Measurements from ENCODE around the gene DYNLT4.

DNA sequence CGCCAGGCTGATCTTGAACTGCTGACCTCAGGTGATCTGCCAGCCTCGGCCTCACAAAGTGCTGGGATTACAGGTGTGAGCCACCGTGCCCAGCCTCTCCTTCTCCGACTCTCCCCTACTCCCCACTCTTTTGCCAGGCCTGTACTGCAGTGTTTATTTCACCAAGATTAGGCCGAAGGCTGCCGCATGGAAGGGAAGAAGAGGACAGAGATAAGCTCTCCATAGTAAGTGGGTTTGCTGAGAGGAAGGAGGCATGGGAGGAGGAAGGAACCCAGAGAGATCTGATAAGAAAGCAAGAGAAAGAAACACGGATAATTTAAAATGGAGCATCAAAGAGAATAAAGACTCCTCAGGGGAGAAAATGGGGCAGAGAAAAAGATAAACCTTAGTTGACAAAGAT is 27.2 kb upstream of the DYNLT4 start:
- no peak for TF ChIP-seq EZH2 (IDR thresholded peaks at IDR 0.05; ENCODE audit: low read length)
- TF ChIP-seq, protein P1, sequence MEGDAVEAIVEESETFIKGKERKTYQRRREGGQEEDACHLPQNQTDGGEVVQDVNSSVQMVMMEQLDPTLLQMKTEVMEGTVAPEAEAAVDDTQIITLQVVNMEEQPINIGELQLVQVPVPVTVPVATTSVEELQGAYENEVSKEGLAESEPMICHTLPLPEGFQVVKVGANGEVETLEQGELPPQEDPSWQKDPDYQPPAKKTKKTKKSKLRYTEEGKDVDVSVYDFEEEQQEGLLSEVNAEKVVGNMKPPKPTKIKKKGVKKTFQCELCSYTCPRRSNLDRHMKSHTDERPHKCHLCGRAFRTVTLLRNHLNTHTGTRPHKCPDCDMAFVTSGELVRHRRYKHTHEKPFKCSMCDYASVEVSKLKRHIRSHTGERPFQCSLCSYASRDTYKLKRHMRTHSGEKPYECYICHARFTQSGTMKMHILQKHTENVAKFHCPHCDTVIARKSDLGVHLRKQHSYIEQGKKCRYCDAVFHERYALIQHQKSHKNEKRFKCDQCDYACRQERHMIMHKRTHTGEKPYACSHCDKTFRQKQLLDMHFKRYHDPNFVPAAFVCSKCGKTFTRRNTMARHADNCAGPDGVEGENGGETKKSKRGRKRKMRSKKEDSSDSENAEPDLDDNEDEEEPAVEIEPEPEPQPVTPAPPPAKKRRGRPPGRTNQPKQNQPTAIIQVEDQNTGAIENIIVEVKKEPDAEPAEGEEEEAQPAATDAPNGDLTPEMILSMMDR (optimal IDR thresholded peaks at IDR 0.05 in 1 of 3, IDR thresholded peaks at IDR 0.05 in 1 of 3, conservative IDR thresholded peaks at IDR 0.05 in 1 of 3; ENCODE audit: extremely low read depth in 1 of 3, insufficient read depth in 2 of 3, low read length in 3 of 3) = no peak
